B cell (primary cell): ENCODE measurements around the gene PLPPR3. TPM values are rescaled to one million over a fixed set of nuclear protein-coding genes. Genes with fewer than 3 reads are reported as not detected.

Source experiments
- ATAC-seq: fragments of 200-7000 bp; cut with Tn5 transposase; one replicate; pipeline ENCODE4 v1.10.0; 2021; ENCODE audit warnings: low read depth, mild to moderate bottlenecking, moderate number of reproducible peaks, moderate library complexity
- CTCF ChIA-PET: fragments of 350-600 bp; sonication (Branson Sonifier 250); formaldehyde crosslinking; loops from one replicate; lab custom pipeline; 2021; ENCODE audit warnings: antibody characterized with exemption, inconsistent platforms; lab: Charles Lee
- POLR2A ChIA-PET: fragments of 350-600 bp; sonication (Branson Sonifier 250); formaldehyde crosslinking; loops from one replicate; lab custom pipeline; 2021; ENCODE audit warnings: antibody characterized with exemption; lab: Charles Lee
- DNase-seq: peaks from one replicate; pipeline ENCODE4 v3.0.0; 2013
- H2AFZ ChIP-seq: 2 replicates; pipeline ENCODE4 v1.6.1; 2012; ENCODE audit warnings: mild to moderate bottlenecking, low read depth, low read length; ENCODE audit not compliant: insufficient read depth, poor library complexity, severe bottlenecking
- H3K27ac ChIP-seq, 2 donors: 1 replicate in 1 of 2; 2 replicates in 1 of 2; pipeline ENCODE4 v1.5.1; 2012 to 2013; ENCODE audit warnings: low read length in 2 of 2, mild to moderate bottlenecking in 2 of 2, moderate library complexity in 1 of 2
- H3K27me3 ChIP-seq, 4 experiments: fragments of 200-600 bp in 1 of 4; sonication (generic) in 1 of 4; replicated peaks in 1 of 4; 1 replicate in 2 of 4; 2 replicates in 2 of 4; pipeline versions ENCODE4 v1.6.1 to v1.7.0; 2013 to 2016; ENCODE audit warnings: low read length in 3 of 4, mild to moderate bottlenecking in 2 of 4, mixed read lengths in 1 of 4, moderate library complexity in 1 of 4; ENCODE audit not compliant: insufficient read depth in 4 of 4, control insufficient read depth in 3 of 4; ENCODE audit errors: control extremely low read depth in 1 of 4
- H3K36me3 ChIP-seq, 2 experiments: replicated peaks in 1 of 2; 1 replicate in 1 of 2; 2 replicates in 1 of 2; pipeline versions ENCODE4 v1.6.1 to v1.7.1; 2013; ENCODE audit warnings: low read length in 1 of 2; ENCODE audit not compliant: insufficient read depth in 2 of 2, control insufficient read depth in 1 of 2; ENCODE audit errors: control extremely low read depth in 1 of 2, extremely low read depth in 1 of 2
- H3K4me1 ChIP-seq, 2 donors: fragments of 200-600 bp in 1 of 2; sonication (generic) in 1 of 2; 1 replicate in 1 of 2; 2 replicates in 1 of 2; pipeline versions ENCODE4 v1.5.1 to v1.6.1; 2013 to 2017; ENCODE audit warnings: low read length in 2 of 2; ENCODE audit not compliant: control insufficient read depth in 2 of 2, insufficient read depth in 2 of 2
- H3K4me2 ChIP-seq: replicated peaks from 2 replicates; pipeline ENCODE3; 2012; ENCODE audit warnings: mild to moderate bottlenecking, low read depth, low read length; ENCODE audit not compliant: poor library complexity, severe bottlenecking
- H3K4me3 ChIP-seq, 5 experiments: fragments of 200-600 bp in 1 of 5; sonication (generic) in 1 of 5; 1 replicate in 3 of 5; 2 replicates in 2 of 5; pipeline versions ENCODE4 v1.5.1 to v1.7.0; 2011 to 2016; ENCODE audit warnings: low read length in 4 of 5, mild to moderate bottlenecking in 4 of 5, low read depth in 2 of 5, control low read depth in 1 of 5, moderate library complexity in 1 of 5; ENCODE audit not compliant: insufficient read depth in 1 of 5; ENCODE audit errors: control extremely low read depth in 1 of 5, extremely low read depth in 1 of 5
- H3K79me2 ChIP-seq: fragments of 200-600 bp; sonication (generic); one replicate; pipeline ENCODE4 v1.6.0; 2016; ENCODE audit warnings: low read length; ENCODE audit not compliant: control insufficient read depth, insufficient read depth
- H3K9ac ChIP-seq: fragments of 200-600 bp; sonication (generic); 2 replicates; pipeline ENCODE4 v1.6.1; 2017; ENCODE audit warnings: mild to moderate bottlenecking, low read length, moderate library complexity
- H3K9me3 ChIP-seq, 3 donors: one replicate each; pipeline versions ENCODE4 v1.6.1 to v1.7.1; 2013; ENCODE audit warnings: low read length in 2 of 3; ENCODE audit not compliant: control insufficient read depth in 2 of 3, insufficient read depth in 1 of 3; ENCODE audit errors: control extremely low read depth in 1 of 3
- H4K20me1 ChIP-seq: 2 replicates; pipeline ENCODE4 v1.6.0; 2012; ENCODE audit warnings: mild to moderate bottlenecking, low read length; ENCODE audit not compliant: insufficient read depth, control insufficient read depth, poor library complexity, severe bottlenecking
- H3K27ac Mint-ChIP-seq: one replicate; pipeline ENCODE4 v1.8.0; 2021; ENCODE audit warnings: mixed read lengths
- H3K27me3 Mint-ChIP-seq: one replicate; pipeline ENCODE4 v1.8.0; 2021; ENCODE audit warnings: mixed read lengths
- H3K4me1 Mint-ChIP-seq: one replicate; pipeline ENCODE4 v1.8.0; 2021; ENCODE audit warnings: mixed read lengths
- H3K4me3 Mint-ChIP-seq: one replicate; pipeline ENCODE4 v1.8.0; 2021; ENCODE audit warnings: mixed read lengths
- H3K9me3 Mint-ChIP-seq: one replicate; pipeline ENCODE4 v1.8.0; 2022; ENCODE audit warnings: mixed read lengths; ENCODE audit not compliant: insufficient read depth
- CTCF ChIP-seq: fragments of 200-600 bp; IDR thresholded peaks from one replicate; pipeline ENCODE4 v1.8.0; 2022; ENCODE audit warnings: antibody characterized with exemption, mild to moderate bottlenecking
- EZH2 ChIP-seq: IDR thresholded peaks from 2 replicates; pipeline ENCODE4 v1.6.1; 2012; ENCODE audit warnings: borderline replicate concordance, low read depth, mild to moderate bottlenecking, moderate library complexity, low read length; ENCODE audit not compliant: insufficient read depth, poor library complexity, severe bottlenecking
- WGBS: methylation state at CpG from one replicate; pipeline ENCODE4 v1.1.5; 2013; ENCODE audit warnings: missing lambda C conversion rate; ENCODE audit not compliant: insufficient coverage; 5-methylcytosine and 5-hydroxymethylcytosine counted together
- intact Hi-C: fragments of 100-400 bp; cut with micrococcal nuclease; formaldehyde crosslinking; loops from one replicate; pipeline ENCODE4 v1.10.0; 2022
- polyA plus RNA-seq: library from polyadenylated mRNA; depleted of rRNA; stranded (reverse); fragments of >200 nt; gene quantifications from 2 replicates; pipeline ENCODE4 v1.2.3, GENCODE V29; 2012
- total RNA-seq, 2 donors: library from RNA; stranded (reverse); fragments of 120-200 nt in 1 of 2; gene quantifications; 1 replicate in 1 of 2; 2 replicates in 1 of 2; pipeline versions ENCODE4 v1.2.3 to v1.2.4, GENCODE V29; 2013 to 2022

Gene PLPPR3
- total and polyA plus RNA-seq, 2 donors (not counting 1 experiment from before 2014, with no cell fraction given) = not detected

GRCh38 chr19:861756-862580, 40.2 kb upstream of the PLPPR3 start:
- ChIA-PET CTCF (interaction anchor here (1.0 to 3.0 kb wide), 5 partner anchors 17 to 122 kb away, joined by 3 to 67 read pairs (median 30); partner anchors contain the start of genes MED16, RNU6-9 and WDR18), POLR2A (interaction anchor here (1.1 to 3.1 kb wide), 3 partner anchors 31 to 58 kb away, joined by 5 to 23 read pairs (median 15); partner anchors contain the start of genes MED16 and RNU6-9)
- peaks cover 0 to 40% (median 0%) of the 10 kb centered on the region in 3 donors for H3K9me3 ChIP-seq
- no peak overlapping the region for H3K9ac ChIP-seq
- DNase-seq = peak; percentile 65
- no peak overlapping the region for H3K4me3 ChIP-seq
- peak overlapping the region; percentile 77 for H3K4me2 ChIP-seq
- WGBS = 29% methylated on average over 43 of the region's 60 CpGs
- no peak overlapping the region for H3K27ac ChIP-seq
- peak overlapping the region; percentile 16 for H3K4me3 Mint-ChIP-seq
- peaks cover 29 to 51% of the 10 kb centered on the region in 2 donors for H3K4me1 ChIP-seq
- no peaks in the 10 kb centered on the region for H4K20me1 ChIP-seq
- no peak overlapping the region for H2AFZ ChIP-seq
- ATAC-seq = peak; percentile 20
- TF ChIP-seq EZH2 = no peak
- no peak for TF ChIP-seq CTCF
- H3K27me3 ChIP-seq = peaks cover 0 to 38% (median 8%) of the 10 kb centered on the region in 4 experiments
- H3K79me2 ChIP-seq = no peaks in the 10 kb centered on the region
- H3K36me3 ChIP-seq = no peaks in the 10 kb centered on the region
- peaks cover 7% of the 10 kb centered on the region for H3K27me3 Mint-ChIP-seq
- H3K4me1 Mint-ChIP-seq = peaks cover 19% of the 10 kb centered on the region
- no peaks in the 10 kb centered on the region for H3K9me3 Mint-ChIP-seq
- intact Hi-C loops = loop anchor here (2.0 kb wide), 2 partner anchors 31 to 121 kb away; partner anchors contain the start of genes MED16 and RNU6-9
- H3K27ac Mint-ChIP-seq = no peak overlapping the region
